OCI-LY7 (cell line): ENCODE measurements around the gene BNIP1. TPM values are rescaled to one million over a fixed set of nuclear protein-coding genes. Genes with fewer than 3 reads are reported as not detected.

Source experiments
- BruUV-seq: library from RNA; stranded (reverse); fragments of 400-500 nt; replicated peaks from 2 replicates; lab custom pipeline; 2021; lab: Mats Ljungman, UMichigan
- CTCF ChIA-PET: fragments of 300-600 bp; sonication (Branson Sonifier 250); formaldehyde crosslinking; loops from one replicate; lab custom pipeline; 2022; ENCODE audit warnings: antibody characterized with exemption; ENCODE audit not compliant: unreplicated experiment; lab: Charles Lee
- POLR2A ChIA-PET: fragments of 300-600 bp; sonication (Branson Sonifier 250); formaldehyde crosslinking; loops from one replicate; lab custom pipeline; 2022; ENCODE audit warnings: antibody characterized with exemption; lab: Charles Lee
- DNase-seq: peaks from one replicate; pipeline ENCODE4 v3.0.0-alpha.2; 2015; ENCODE audit warnings: low spot score
- H2AFZ ChIP-seq: fragments of 200-600 bp; sonication (generic), shearing (Covaris generic); 2 replicates; pipeline ENCODE4 v1.6.1; 2014; ENCODE audit warnings: mild to moderate bottlenecking, antibody characterized with exemption, low read length, moderate library complexity
- H3K27ac ChIP-seq: fragments of 200-600 bp; sonication (generic); 2 replicates; pipeline ENCODE4 v1.5.1; 2014; ENCODE audit warnings: mixed run types, low read depth, mild to moderate bottlenecking, moderate library complexity, low read length, inconsistent platforms; ENCODE audit not compliant: poor library complexity, severe bottlenecking
- H3K36me3 ChIP-seq: fragments of 200-600 bp; sonication (generic); 2 replicates; pipeline ENCODE4 v1.6.1; 2014; ENCODE audit warnings: mild to moderate bottlenecking, antibody characterized with exemption, low read length, moderate library complexity, mixed read lengths; ENCODE audit not compliant: insufficient read depth
- H3K4me1 ChIP-seq: fragments of 200-600 bp; sonication (generic); 2 replicates; pipeline ENCODE4 v1.5.1; 2014; ENCODE audit warnings: mild to moderate bottlenecking, low read length; ENCODE audit not compliant: insufficient read depth, poor library complexity, severe bottlenecking
- H3K4me2 ChIP-seq: fragments of 200-600 bp; sonication (generic); 2 replicates; pipeline ENCODE4 v1.6.1; 2014; ENCODE audit warnings: mild to moderate bottlenecking, low read length
- H3K4me3 ChIP-seq: fragments of 200-600 bp; sonication (generic); 2 replicates; pipeline ENCODE4 v1.5.1; 2014; ENCODE audit warnings: mild to moderate bottlenecking, low read depth, low read length; ENCODE audit not compliant: poor library complexity, severe bottlenecking
- H3K79me2 ChIP-seq: fragments of 200-600 bp; sonication (generic); 2 replicates; pipeline ENCODE4 v1.6.1; 2016; ENCODE audit warnings: low read depth, mild to moderate bottlenecking, low read length, moderate library complexity, mixed read lengths; ENCODE audit not compliant: insufficient read depth
- H3K9me2 ChIP-seq: fragments of 200-600 bp; sonication (generic); 2 replicates; pipeline ENCODE4 v1.6.1; 2016; ENCODE audit warnings: mild to moderate bottlenecking, low read length, mixed read lengths; ENCODE audit not compliant: insufficient read depth
- H3K9me3 ChIP-seq: fragments of 200-600 bp; sonication (generic); 2 replicates; pipeline ENCODE4 v1.6.1; 2014; ENCODE audit warnings: mild to moderate bottlenecking, mixed run types, low read length, mixed read lengths
- H4K20me1 ChIP-seq: fragments of 200-600 bp; sonication (generic); 2 replicates; pipeline ENCODE4 v1.6.1; 2014; ENCODE audit warnings: mild to moderate bottlenecking, antibody characterized with exemption, low read length, moderate library complexity, mixed read lengths; ENCODE audit not compliant: insufficient read depth
- CTCF ChIP-seq: fragments of 200-600 bp; sonication (generic); conservative IDR thresholded peaks from 2 replicates; pipeline ENCODE4 v1.5.1; 2014; ENCODE audit warnings: mild to moderate bottlenecking, antibody characterized with exemption, low read length, moderate library complexity, mixed read lengths
- EZH2phosphoT487 ChIP-seq: fragments of 200-600 bp; sonication (generic); IDR thresholded peaks from 2 replicates; pipeline ENCODE4 v1.6.1; 2018; ENCODE audit warnings: low read depth, borderline replicate concordance, mild to moderate bottlenecking, mixed run types, antibody characterized with exemption, low read length, moderate library complexity, mixed read lengths
- intact Hi-C: fragments of 100-400 bp; cut with micrococcal nuclease; formaldehyde crosslinking; loops from one replicate; pipeline ENCODE4 v1.10.0; 2022; ENCODE audit not compliant: unreplicated experiment
- total RNA-seq, 2 experiments: library from RNA; depleted of rRNA in 1 of 2; stranded (reverse); fragments of >200 nt in 1 of 2; shearing (Covaris generic) in 1 of 2; gene quantifications; 2 replicates each; pipeline ENCODE4 v1.2.3, GENCODE V29; 2014 to 2022

BNIP1 gene
- total RNA-seq, 2 experiments from 2014 or later = 16.8 to 23.1 TPM

DNA sequence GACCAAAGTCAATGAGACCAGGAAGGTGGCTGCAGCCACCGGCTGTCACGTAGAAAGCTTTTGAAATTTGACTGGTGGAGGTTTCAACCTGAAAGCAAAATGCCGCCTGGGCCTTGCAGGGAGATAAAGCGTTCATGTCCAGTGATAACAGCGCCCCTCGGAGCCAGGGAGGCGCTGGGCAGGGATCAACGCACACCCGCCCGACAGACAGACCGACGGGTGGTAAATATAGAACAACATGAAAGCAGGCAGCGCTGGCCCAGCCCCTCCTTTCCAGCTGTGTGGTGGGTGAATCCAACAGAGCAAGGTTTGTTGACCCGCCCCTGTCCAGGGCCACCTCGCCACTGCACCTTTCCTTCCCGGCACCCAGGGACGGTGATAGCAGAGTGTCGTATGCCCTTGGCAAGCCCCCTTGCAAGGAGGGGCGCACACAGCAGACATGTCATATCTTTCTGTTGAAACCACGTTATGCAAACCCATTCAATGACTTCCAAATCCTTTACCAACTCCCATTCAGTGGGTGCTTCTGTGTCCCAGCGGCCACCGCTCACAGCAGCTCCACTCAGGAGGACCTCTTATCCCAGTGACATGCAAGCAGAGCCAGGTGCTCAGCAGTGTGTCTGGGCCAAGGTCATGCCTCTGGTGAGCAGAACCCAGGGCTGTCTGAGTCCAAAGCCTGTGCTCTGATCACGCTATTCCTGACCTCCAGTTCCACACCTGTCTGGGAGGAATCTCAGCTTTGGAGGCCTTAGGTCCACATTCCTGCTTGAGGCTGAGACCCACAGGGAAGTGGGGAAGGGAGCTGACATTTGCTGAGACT lies 52.0 kb downstream of the BNIP1 start:
- BruUV-seq = no TSS peak
- H4K20me1 ChIP-seq = no peaks in the 10 kb centered on the region
- CTCF ChIA-PET = no interaction called here
- H2AFZ ChIP-seq = no peak overlapping the region
- no peak for DNase-seq
- intact Hi-C loops = no loop called here
- no peak overlapping the region for H3K4me3 ChIP-seq
- no peak overlapping the region for H3K27ac ChIP-seq
- TF ChIP-seq CTCF (no peak), EZH2phosphoT487 (no peak)
- H3K4me2 ChIP-seq = no peak overlapping the region
- H3K79me2 ChIP-seq = no peaks in the 10 kb centered on the region
- no peaks in the 10 kb centered on the region for H3K4me1 ChIP-seq
- H3K9me3 ChIP-seq = no peaks in the 10 kb centered on the region
- POLR2A ChIA-PET = interaction anchor here (0.6 kb wide), 1 partner anchor 402 kb away, joined by 3 read pairs; no protein-coding TSS in a partner anchor
- H3K36me3 ChIP-seq = no peaks in the 10 kb centered on the region
- H3K9me2 ChIP-seq = no peaks in the 10 kb centered on the region

GRCh38 chr5:173197375-173197891 lies 53.1 kb downstream of the BNIP1 start:
- Histone ChIP-seq H2AFZ (no peak overlapping the region), H3K4me3 (no peak overlapping the region), H3K36me3 (no peaks in the 10 kb centered on the region), H3K4me1 (no peaks in the 10 kb centered on the region), H4K20me1 (no peaks in the 10 kb centered on the region), H3K79me2 (no peaks in the 10 kb centered on the region), H3K9me2 (no peaks in the 10 kb centered on the region), H3K27ac (no peak overlapping the region), H3K9me3 (no peaks in the 10 kb centered on the region), H3K4me2 (no peak overlapping the region)
- ChIA-PET POLR2A (interaction anchor here (0.7 kb wide), 1 partner anchor 16 kb away, joined by 3 read pairs; no protein-coding TSS in a partner anchor), CTCF (no interaction called here)
- intact Hi-C loops = no loop called here
- no peak for TF ChIP-seq CTCF
- no peak for TF ChIP-seq EZH2phosphoT487
- no peak for DNase-seq
- no TSS peak for BruUV-seq

- Histone ChIP-seq H3K4me2 (no peak overlapping the region), H3K79me2 (no peaks in the 10 kb centered on the region), H2AFZ (no peak overlapping the region), H3K36me3 (no peaks in the 10 kb centered on the region), H3K27ac (no peak overlapping the region), H3K4me1 (no peaks in the 10 kb centered on the region), H4K20me1 (no peaks in the 10 kb centered on the region), H3K9me3 (no peaks in the 10 kb centered on the region), H3K9me2 (no peaks in the 10 kb centered on the region), H3K4me3 (no peak overlapping the region)
- CTCF ChIA-PET = no interaction called here
- no peak for DNase-seq
- intact Hi-C loops = no loop called here
- POLR2A ChIA-PET = no interaction called here
- TF ChIP-seq EZH2phosphoT487 (no peak), CTCF (no peak)
- BruUV-seq = no TSS peak
These were observed 53.7 kb downstream of the BNIP1 start for GRCh38 chr5:173198049-173198448.
